ENCODE data around the gene PARD3. TPM values are rescaled to one million over a fixed set of nuclear protein-coding genes. Genes with fewer than 3 reads are reported as not detected.

PARD3 gene
- total RNA-seq, 1 donor from 2014 or later, result 26.0 TPM

DNA sequence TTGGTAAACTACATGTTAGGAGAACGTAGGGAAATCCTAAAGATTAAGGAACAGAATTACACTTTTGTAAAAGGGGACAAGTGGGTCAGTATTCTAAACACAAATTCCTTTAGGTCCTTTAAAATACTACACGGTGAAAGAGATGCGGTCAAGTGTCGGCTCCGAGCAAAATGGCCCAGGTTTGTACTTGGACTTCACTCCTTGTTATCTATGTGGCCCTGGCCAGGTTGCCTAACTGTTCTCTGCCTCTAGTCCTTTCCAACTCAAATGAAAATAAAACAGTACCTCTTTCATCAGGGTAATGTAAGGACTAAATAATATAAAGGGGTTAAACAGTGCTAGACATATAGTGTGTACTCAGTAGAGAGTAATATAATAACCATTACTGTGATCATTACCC, 344.8 kb downstream of the PARD3 start:
- Mint-ChIP-seq H3K27ac (ENCODE audit: unreplicated experiment) (no peak overlapping the region), H3K9me3 (ENCODE audit: low read depth) (no peaks in the 10 kb centered on the region), H3K36me3 (ENCODE audit: low read depth) (peaks cover 3% of the 10 kb centered on the region), H3K4me3 (ENCODE audit: unreplicated experiment) (no peak overlapping the region), H3K27me3 (ENCODE audit: low read depth) (no peaks in the 10 kb centered on the region), H3K4me1 (ENCODE audit: low read depth) (peaks cover 20% of the 10 kb centered on the region)
- TF ChIP-seq, protein P1, sequence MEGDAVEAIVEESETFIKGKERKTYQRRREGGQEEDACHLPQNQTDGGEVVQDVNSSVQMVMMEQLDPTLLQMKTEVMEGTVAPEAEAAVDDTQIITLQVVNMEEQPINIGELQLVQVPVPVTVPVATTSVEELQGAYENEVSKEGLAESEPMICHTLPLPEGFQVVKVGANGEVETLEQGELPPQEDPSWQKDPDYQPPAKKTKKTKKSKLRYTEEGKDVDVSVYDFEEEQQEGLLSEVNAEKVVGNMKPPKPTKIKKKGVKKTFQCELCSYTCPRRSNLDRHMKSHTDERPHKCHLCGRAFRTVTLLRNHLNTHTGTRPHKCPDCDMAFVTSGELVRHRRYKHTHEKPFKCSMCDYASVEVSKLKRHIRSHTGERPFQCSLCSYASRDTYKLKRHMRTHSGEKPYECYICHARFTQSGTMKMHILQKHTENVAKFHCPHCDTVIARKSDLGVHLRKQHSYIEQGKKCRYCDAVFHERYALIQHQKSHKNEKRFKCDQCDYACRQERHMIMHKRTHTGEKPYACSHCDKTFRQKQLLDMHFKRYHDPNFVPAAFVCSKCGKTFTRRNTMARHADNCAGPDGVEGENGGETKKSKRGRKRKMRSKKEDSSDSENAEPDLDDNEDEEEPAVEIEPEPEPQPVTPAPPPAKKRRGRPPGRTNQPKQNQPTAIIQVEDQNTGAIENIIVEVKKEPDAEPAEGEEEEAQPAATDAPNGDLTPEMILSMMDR (IDR thresholded peaks at IDR 0.05), result no peak
- DNase-seq (ENCODE audit: low spot score), result no peak

DNA sequence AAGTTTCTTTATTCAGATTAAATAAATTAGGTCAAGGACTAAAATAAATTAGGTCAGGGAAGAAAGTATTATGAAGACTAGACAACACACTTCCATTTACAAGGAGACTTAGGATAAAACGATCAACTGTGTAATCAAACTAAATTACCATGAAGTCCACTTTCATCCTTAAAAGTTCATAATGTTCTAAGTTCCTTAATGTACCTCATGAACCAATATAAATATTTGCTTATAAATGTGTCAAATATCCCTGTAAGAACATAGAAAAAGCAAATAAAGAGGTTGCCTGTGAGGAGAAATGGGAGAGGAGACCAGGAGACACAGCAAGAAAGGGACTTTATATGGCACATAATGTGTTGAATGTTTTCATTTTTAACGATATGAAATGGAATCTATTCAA, 345.6 kb downstream of the PARD3 start:
- Mint-ChIP-seq H3K36me3 (ENCODE audit: low read depth) (peaks cover 3% of the 10 kb centered on the region), H3K4me1 (ENCODE audit: low read depth) (peaks cover 15% of the 10 kb centered on the region), H3K27me3 (ENCODE audit: low read depth) (no peaks in the 10 kb centered on the region), H3K9me3 (ENCODE audit: low read depth) (no peaks in the 10 kb centered on the region), H3K27ac (ENCODE audit: unreplicated experiment) (no peak overlapping the region), H3K4me3 (ENCODE audit: unreplicated experiment) (no peak overlapping the region)
- no peak for DNase-seq (ENCODE audit: low spot score)
- TF ChIP-seq, protein P1 (IDR thresholded peaks at IDR 0.05), result no peak

DNA sequence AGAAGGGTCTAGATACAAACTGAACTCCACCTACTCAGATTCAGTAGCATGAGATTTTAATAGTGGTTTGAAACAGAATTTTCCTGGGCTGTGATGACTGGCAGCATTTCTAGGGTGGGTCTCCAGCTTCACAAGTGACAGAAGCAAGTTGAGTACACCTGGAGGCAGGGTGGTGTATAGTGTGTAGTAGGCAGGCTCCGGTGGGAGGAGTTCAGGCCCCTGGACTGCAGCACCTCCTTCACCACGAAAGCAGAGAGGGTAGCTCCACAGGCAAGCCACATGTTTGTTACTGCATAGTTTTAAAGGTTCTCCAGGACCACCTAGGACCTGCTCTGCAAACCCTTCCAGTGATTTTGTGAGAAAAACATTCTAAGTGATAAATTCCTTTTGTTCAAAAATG, 347.2 kb downstream of the PARD3 start:
- TF ChIP-seq, protein P1 (IDR thresholded peaks at IDR 0.05), result no peak
- Mint-ChIP-seq H3K9me3 (ENCODE audit: low read depth) (no peaks in the 10 kb centered on the region), H3K27ac (ENCODE audit: unreplicated experiment) (no peak overlapping the region), H3K4me1 (ENCODE audit: low read depth) (peaks cover 20% of the 10 kb centered on the region), H3K27me3 (ENCODE audit: low read depth) (no peaks in the 10 kb centered on the region), H3K4me3 (ENCODE audit: unreplicated experiment) (no peak overlapping the region), H3K36me3 (ENCODE audit: low read depth) (peaks cover 3% of the 10 kb centered on the region)
- no peak for DNase-seq (ENCODE audit: low spot score)

DNA sequence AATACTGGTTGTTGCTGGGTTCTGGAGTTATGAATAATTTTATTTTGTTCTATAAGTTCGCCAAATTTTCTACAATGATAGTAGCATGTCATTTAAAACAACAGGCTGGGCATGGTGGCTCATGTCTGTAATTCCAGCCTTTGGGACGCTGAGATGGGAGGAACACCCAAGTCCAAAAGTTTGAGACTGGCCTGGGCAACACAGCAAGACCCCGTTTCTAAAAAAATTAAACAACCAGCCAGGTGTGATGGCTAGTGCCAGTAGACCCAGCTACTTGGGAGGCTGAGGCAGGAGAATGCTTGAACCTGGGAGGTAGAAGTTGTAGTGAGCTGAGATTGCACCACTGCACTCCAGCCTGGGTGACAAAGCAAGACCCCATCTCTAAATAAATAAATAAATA, 347.7 kb downstream of the PARD3 start:
- no peak for DNase-seq (ENCODE audit: low spot score)
- H3K9me3 Mint-ChIP-seq (ENCODE audit: low read depth), result no peaks in the 10 kb centered on the region
- no peak overlapping the region for H3K4me3 Mint-ChIP-seq (ENCODE audit: unreplicated experiment)
- H3K4me1 Mint-ChIP-seq (ENCODE audit: low read depth), result peaks cover 20% of the 10 kb centered on the region
- TF ChIP-seq, protein P1 (IDR thresholded peaks at IDR 0.05), result no peak
- peaks cover 3% of the 10 kb centered on the region for H3K36me3 Mint-ChIP-seq (ENCODE audit: low read depth)
- H3K27me3 Mint-ChIP-seq (ENCODE audit: low read depth), result no peaks in the 10 kb centered on the region
- H3K27ac Mint-ChIP-seq (ENCODE audit: unreplicated experiment), result no peak overlapping the region

DNA sequence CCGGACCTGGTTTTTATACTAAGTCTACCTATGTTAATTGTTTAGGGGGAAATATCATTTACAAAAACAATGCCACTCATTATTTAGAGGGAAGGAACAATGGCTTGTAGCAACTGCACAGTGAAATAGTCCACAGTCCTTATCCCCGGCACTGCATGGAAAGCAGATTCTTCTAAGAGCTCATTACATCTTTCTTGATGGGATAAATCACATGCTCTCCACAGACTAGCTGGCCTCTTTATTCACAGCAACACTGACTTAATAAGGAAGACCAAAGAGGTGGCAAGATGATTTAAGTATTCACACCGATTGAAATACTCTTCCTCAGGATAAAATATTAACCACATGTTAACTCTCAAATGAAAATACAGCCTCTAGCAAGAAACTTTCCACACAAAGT, 349.4 kb downstream of the PARD3 start:
- Mint-ChIP-seq H3K4me3 (ENCODE audit: unreplicated experiment) (no peak overlapping the region), H3K27me3 (ENCODE audit: low read depth) (no peaks in the 10 kb centered on the region), H3K9me3 (ENCODE audit: low read depth) (no peaks in the 10 kb centered on the region), H3K4me1 (ENCODE audit: low read depth) (peaks cover 20% of the 10 kb centered on the region), H3K36me3 (ENCODE audit: low read depth) (peaks cover 3% of the 10 kb centered on the region), H3K27ac (ENCODE audit: unreplicated experiment) (no peak overlapping the region)
- DNase-seq (ENCODE audit: low spot score), result no peak
- TF ChIP-seq, protein P1 (IDR thresholded peaks at IDR 0.05), result no peak

All from chondrocyte (in vitro differentiated cells).